ENCODE results near the gene CHPT1.

The CHPT1 gene

DNA sequence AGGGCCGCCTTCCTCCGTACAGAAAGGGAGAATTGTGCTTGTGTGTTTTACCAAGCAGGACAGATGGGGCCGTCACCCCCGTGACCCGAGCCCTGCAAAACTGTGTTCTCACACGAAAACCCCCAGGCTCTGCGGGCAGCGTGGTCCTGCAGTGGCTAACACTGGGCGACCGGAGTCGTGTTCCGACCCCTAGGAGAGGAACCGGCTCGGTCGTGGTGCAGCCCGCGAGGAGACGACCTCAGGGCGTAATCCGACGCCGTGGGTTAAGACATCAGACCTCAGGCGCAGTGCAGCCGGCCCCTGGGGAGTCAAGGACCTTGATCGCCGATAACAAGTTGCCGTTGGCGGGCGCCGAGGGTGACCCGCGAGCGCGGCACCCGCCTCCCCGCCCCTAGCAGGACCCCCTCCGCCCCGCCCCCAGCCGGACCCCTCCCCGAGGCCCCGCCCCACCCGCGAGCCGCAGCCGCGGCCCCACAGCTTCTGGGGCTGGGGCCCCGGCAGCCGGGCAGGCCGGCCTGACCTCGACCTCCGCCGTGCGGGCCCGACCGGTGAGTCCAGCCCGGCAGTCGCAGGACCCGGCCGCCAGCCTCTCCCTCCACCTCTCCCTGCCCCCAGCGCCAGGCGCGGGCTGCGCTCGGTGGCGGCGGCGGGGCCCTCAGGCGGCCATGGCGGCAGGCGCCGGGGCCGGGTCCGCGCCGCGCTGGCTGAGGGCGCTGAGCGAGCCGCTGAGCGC, at the start of gene CHPT1:
CHPT1 (plus strand) TSS at position 444 of the 733 bp plus-strand sequence; CDS start at position 666, 222 bp downstream.
- no peak for DNase-seq (ENCODE audit: low read depth)
- H3K4me3 ChIP-seq (ENCODE audit: low read length): peak within 1 kb of the TSS; percentile 62
- TF ChIP-seq, protein P1, sequence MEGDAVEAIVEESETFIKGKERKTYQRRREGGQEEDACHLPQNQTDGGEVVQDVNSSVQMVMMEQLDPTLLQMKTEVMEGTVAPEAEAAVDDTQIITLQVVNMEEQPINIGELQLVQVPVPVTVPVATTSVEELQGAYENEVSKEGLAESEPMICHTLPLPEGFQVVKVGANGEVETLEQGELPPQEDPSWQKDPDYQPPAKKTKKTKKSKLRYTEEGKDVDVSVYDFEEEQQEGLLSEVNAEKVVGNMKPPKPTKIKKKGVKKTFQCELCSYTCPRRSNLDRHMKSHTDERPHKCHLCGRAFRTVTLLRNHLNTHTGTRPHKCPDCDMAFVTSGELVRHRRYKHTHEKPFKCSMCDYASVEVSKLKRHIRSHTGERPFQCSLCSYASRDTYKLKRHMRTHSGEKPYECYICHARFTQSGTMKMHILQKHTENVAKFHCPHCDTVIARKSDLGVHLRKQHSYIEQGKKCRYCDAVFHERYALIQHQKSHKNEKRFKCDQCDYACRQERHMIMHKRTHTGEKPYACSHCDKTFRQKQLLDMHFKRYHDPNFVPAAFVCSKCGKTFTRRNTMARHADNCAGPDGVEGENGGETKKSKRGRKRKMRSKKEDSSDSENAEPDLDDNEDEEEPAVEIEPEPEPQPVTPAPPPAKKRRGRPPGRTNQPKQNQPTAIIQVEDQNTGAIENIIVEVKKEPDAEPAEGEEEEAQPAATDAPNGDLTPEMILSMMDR (IDR thresholded peaks at IDR 0.05; ENCODE audit: insufficient read depth, low read depth, low read length, missing control alignments): no peak

DNA sequence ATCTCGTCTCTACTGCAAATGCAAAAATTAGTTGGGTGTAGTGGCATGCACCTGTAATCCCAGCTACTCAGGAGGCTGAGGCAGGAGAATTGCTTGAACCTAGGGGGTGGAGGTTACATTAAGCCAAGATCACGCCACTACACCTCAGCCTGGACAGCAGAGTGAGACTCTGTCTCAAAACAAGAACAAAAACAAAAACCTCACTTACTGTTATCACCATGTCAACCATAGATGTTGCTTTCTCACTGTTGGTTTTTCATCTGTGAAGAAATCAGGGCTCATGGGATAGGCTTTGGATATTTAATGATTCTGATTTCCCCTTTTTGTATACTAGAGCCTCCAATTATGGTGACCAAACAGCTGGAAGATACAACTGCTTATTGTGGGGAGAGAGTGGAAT, 49.7 kb upstream of the CHPT1 start:
- TF ChIP-seq, protein P1 (IDR thresholded peaks at IDR 0.05; ENCODE audit: insufficient read depth, low read depth, low read length, missing control alignments): no peak
- DNase-seq (ENCODE audit: low read depth): no peak

DNA sequence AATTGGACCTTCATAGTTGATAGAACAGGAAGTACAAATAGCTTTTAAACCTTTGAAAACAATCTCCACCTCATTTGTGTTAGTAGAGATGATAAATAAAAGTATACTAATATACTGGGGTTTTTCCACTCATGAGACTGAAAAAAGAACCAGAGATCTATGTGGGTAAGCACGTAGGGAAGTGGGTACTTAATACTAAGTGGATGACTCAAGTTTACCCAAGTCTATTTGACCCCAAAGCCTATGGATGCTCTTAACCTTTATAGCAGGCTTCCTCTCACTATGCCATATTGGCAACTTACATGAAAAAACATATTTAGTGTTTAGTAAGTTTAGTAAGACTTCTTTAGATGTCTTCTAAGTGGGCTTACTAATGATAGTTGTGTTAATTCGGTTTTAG, 49.2 kb upstream of the CHPT1 start:
- TF ChIP-seq, protein P1 (IDR thresholded peaks at IDR 0.05; ENCODE audit: insufficient read depth, low read depth, low read length, missing control alignments): no peak
- no peak for DNase-seq (ENCODE audit: low read depth)
- no peak overlapping the region for H3K4me3 ChIP-seq (ENCODE audit: low read length)

More for the DNA sequence above, 49.7 kb upstream of the CHPT1 start:
- no peak overlapping the region for H3K4me3 ChIP-seq (ENCODE audit: low read length)

DNA sequence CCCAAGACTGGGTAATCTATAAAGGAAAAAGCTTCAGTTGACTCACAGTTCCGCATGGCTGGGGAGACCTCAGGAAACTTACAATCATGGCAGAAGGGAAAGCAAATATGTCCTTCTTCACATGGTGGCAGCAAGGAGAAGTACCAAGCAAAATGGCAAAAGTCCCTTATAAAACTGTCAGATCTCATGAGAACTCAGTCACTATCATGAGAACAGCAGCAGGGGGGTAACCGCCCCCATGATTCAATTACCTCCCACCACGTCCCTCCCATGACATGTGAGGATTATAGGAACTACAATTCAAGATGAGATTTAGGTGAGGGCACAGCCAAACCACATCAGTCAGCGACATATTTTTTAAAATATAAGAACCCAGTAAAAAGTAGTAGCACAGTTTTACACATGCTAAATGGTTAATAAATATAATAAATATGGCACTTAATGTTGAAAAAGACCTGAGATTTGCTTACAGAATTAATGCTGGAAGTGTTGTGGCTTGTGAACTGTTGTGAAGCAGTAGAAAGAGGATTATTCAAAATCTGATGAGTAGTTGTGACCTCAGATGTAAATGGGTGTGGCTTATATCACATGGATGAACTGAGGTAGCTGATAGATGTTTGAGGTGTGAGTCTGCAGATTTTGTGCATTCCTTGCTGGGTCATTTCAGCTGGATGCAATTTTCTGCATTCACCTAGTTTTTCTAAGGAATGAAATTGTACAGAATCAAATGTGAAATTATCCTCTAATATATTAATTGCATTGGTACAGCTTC, 46.9 kb upstream of the CHPT1 start:
- TF ChIP-seq, protein P1 (IDR thresholded peaks at IDR 0.05; ENCODE audit: insufficient read depth, low read depth, low read length, missing control alignments): no peak
- peak; percentile 8 for DNase-seq (ENCODE audit: low read depth)

DNA sequence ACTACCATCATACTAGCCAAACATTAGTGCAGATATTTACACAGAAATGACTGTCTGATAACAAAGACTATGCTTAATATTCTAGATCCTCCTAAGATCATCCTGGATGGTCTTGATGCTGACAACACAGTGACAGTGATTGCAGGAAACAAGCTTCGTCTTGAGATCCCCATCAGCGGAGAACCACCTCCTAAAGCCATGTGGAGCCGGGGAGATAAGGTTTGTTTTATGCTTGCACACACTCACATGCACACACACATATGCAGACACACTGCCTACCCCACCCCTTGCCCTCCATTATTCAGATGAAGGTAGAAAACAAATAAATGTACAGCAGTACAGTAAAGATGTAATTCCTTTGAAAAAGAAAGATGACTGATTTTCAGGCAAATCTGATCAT, 44.4 kb upstream of the CHPT1 start:
- no peak overlapping the region for H3K4me3 ChIP-seq (ENCODE audit: low read length)
- DNase-seq (ENCODE audit: low read depth): no peak
- TF ChIP-seq, protein P1 (IDR thresholded peaks at IDR 0.05; ENCODE audit: insufficient read depth, low read depth, low read length, missing control alignments): no peak

More for the DNA sequence above, 46.9 kb upstream of the CHPT1 start:
- H3K4me3 ChIP-seq (ENCODE audit: low read length): no peak overlapping the region

DNA sequence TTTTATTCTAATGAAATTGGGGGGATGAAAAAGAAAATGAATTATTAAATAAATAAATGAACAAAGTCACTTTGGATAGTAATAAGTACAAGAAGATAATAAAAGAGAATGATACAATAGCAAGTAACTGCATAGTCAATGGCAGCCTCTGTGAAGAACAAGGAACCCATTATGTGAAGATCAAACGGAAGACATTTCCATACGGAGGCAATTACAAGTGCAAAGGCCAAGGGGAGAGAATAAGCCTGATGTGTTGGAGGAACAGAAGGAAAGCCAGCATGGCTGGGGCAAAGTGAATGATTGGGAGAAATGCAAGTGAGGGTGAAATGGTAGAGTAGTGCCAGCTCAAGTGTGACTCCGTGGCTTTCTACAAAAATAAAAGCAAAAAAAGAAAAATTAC, 43.9 kb upstream of the CHPT1 start:
- no peak overlapping the region for H3K4me3 ChIP-seq (ENCODE audit: low read length)
- no peak for DNase-seq (ENCODE audit: low read depth)
- TF ChIP-seq, protein P1 (IDR thresholded peaks at IDR 0.05; ENCODE audit: insufficient read depth, low read depth, low read length, missing control alignments): no peak
